ENCODE measurements around the gene ATP5PO.

ATP5PO gene

GRCh38 chr21:33901412-33902288 is 14.0 kb downstream of the ATP5PO start:
- DNase-seq (ENCODE audit: low spot score) (peak; percentile 20), FAIRE-seq (no peak)

GRCh38 chr21:33899199-33899598 is 16.4 kb downstream of the ATP5PO start:
- no peak for DNase-seq (ENCODE audit: low spot score)
- FAIRE-seq: no peak

GRCh38 chr21:33898586-33898985 is 17.0 kb downstream of the ATP5PO start:
- no peak for FAIRE-seq
- DNase-seq (ENCODE audit: low spot score): no peak

GRCh38 chr21:33897739-33898138 is 17.9 kb downstream of the ATP5PO start:
- FAIRE-seq: no peak
- DNase-seq (ENCODE audit: low spot score): no peak

GRCh38 chr21:33897098-33897497 is 18.5 kb downstream of the ATP5PO start:
- DNase-seq (ENCODE audit: low spot score) (no peak), FAIRE-seq (no peak)

- FAIRE-seq (no peak), DNase-seq (ENCODE audit: low spot score) (no peak)
These were observed 18.9 kb downstream of the ATP5PO start for GRCh38 chr21:33896691-33897090.

GRCh38 chr21:33895356-33895755 is 20.2 kb downstream of the ATP5PO start:
- DNase-seq (ENCODE audit: low spot score) (no peak), FAIRE-seq (no peak)

GRCh38 chr21:33894736-33895288 is 20.8 kb downstream of the ATP5PO start:
- no peak for FAIRE-seq
- peak; percentile 65 for DNase-seq (ENCODE audit: low spot score)

- FAIRE-seq: no peak
- no peak for DNase-seq (ENCODE audit: low spot score)
These were observed 21.7 kb downstream of the ATP5PO start for GRCh38 chr21:33893917-33894316.

- FAIRE-seq (no peak), DNase-seq (ENCODE audit: low spot score) (no peak)
These were observed 22.8 kb downstream of the ATP5PO start for GRCh38 chr21:33892853-33893252.

GRCh38 chr21:33890187-33890586 is 25.4 kb downstream of the ATP5PO start:
- FAIRE-seq (no peak), DNase-seq (ENCODE audit: low spot score) (no peak)

GRCh38 chr21:33886321-33886720 is 29.3 kb downstream of the ATP5PO start:
- DNase-seq (ENCODE audit: low spot score) (no peak), FAIRE-seq (no peak)

GRCh38 chr21:33885172-33885514 is 30.5 kb downstream of the ATP5PO start:
- FAIRE-seq: no peak
- DNase-seq (ENCODE audit: low spot score): no peak

- FAIRE-seq (no peak), DNase-seq (ENCODE audit: low spot score) (no peak)
These were observed 31.0 kb downstream of the ATP5PO start for GRCh38 chr21:33884376-33885171.

- no peak for FAIRE-seq
- DNase-seq (ENCODE audit: low spot score): no peak
These were observed 32.5 kb downstream of the ATP5PO start for GRCh38 chr21:33883118-33883517.

GRCh38 chr21:33881689-33882440 is 33.7 kb downstream of the ATP5PO start:
- FAIRE-seq: no peak
- no peak for DNase-seq (ENCODE audit: low spot score)

- no peak for DNase-seq (ENCODE audit: low spot score)
These were observed 35.0 kb downstream of the ATP5PO start for GRCh38 chr21:33880626-33881025.

GRCh38 chr21:33878824-33879223 is 36.8 kb downstream of the ATP5PO start:
- no peak for DNase-seq (ENCODE audit: low spot score)
- FAIRE-seq: no peak

More at GRCh38 chr21:33880626-33881025, 35.0 kb downstream of the ATP5PO start:
- no peak for FAIRE-seq

GRCh38 chr21:33875026-33875695 is 40.4 kb downstream of the ATP5PO start:
- FAIRE-seq (no peak), DNase-seq (ENCODE audit: low spot score) (no peak)

GRCh38 chr21:33874161-33874560 is 41.4 kb downstream of the ATP5PO start:
- DNase-seq (ENCODE audit: low spot score): no peak
- FAIRE-seq: no peak
